ENCODE data around the gene GSK3B.

GSK3B gene

DNA sequence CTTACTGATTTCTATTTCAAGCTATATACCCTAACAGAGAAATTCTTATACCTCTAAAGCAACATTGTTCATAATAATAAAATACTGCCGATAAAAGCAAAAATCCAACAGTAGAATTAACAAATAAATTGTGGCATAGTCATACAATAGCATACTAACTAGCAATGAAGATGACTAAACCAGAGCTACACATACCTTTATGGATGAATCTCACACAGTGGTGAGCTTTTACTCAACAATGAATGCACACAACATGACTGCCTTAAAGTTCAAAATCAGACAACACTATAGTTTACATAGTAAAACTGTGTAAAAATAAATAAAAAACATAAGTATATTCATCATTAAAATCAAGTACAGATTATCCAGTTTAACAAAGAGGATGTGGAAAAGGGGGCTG lies 213.3 kb downstream of the GSK3B start:
- no peak for DNase-seq (ENCODE audit: low read depth)

DNA sequence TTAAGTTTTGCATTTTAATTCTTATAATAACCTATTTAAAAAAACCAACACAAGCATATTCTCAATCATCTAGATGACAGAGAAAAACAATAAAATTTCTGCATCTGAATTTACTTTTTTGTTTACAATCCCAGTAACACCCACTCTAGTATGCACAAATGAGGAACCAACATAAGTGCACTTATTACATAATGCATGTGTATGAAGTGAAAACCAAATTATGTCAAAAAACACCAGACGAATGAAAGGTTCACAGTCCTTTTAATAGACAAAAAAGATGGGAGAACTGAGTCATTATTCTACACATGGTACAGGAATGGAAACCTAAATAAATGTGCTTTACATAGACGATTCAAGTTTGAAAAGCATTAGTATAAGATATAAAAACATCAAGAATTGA lies 220.6 kb downstream of the GSK3B start:
- no peak for DNase-seq (ENCODE audit: low read depth)

DNA sequence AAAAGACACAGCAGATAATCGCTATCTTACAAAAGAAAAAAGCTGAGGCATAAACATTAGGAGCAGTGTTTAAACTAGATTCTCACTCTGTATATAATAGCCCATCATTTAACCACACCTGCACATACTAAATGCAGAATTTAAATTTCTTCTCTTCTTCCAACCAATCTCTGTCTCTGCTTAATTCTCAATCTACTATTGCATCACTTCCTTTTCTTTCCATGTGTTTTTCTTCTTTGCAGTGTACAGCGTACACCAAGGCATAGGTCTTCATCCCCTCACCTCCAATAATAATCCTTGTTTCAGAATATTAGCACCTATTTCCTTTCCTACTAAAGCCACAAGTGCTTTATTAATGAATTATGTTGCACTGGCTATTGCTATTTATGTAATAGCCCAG lies 221.5 kb downstream of the GSK3B start:
- DNase-seq (ENCODE audit: low read depth) = no peak

DNA sequence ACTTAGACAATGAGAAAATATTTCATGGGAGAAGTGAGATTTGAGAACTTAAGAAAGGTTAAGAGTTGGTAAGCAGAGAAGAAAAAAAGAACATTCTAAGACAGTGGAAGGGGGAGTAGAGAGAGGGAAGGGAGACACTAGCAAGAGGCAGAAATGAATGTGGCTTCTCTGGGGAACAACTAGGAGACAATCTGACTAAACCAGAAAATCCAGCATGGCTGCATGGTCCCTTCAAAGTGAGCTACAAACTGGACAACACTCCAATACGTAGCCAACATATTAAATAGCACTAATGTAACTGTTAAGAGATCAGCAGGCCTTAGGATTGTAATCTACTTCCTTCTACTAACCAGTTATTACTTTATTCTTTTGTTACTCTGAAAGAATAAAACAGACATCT lies 222.7 kb downstream of the GSK3B start:
- DNase-seq (ENCODE audit: low read depth) = no peak

DNA sequence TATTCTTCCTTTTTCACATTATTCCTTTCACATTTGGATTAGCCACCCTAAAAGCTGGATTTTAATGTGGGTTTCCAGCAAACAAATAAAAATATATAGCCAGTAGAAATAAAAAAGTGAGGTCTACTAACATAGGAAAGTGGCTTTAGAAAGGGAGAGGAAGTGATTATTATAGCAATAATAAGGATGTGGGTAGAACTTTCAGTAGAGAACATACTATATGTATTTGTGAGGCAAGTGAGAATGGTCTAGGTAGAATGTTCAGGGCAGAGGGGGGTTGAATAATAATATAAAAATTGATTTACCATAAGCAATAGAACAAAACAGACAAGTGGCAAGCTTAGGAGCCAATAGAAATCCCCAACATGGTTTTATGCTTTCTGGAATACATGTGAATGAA lies 223.7 kb downstream of the GSK3B start:
- DNase-seq (ENCODE audit: low read depth) = no peak

DNA sequence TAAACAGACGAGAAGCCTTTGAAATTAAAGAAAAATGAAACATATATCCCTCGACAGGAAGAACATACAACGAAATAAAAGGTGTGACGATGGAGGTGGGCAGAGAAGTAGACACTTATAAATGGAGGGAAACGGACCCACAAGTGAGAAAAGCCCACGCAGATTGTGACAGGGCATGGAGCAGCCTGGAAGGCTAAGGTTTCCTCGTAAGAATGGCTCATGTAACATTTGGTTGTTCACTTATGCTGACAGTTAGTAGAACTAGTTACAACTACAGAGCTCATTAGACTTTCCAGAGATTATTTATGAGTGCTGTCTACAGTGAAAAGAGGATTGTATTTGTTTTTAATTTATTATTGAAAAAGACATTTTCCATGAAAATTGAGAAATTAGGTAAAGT lies 229.8 kb downstream of the GSK3B start:
- DNase-seq (ENCODE audit: low read depth) = no peak

DNA sequence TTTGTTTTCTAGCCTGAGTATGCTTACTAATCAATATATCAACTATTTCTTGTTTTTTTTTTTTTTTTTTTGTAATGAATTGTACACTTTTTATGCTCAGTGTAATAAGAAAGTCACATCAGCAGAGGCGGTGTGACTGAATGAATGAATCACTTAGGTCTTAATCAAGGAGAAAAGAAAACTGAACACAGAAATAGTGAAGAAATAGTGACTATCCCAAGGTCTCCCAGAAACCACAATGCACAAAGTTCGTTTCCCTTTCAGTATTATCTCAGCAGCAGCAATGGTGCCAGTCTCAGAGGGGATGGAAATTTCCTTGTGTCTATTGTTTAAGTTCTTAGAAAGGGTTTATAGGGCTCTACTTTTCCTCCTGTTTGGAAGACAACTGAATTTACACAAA lies 231.6 kb downstream of the GSK3B start:
- DNase-seq (ENCODE audit: low read depth) = no peak

DNA sequence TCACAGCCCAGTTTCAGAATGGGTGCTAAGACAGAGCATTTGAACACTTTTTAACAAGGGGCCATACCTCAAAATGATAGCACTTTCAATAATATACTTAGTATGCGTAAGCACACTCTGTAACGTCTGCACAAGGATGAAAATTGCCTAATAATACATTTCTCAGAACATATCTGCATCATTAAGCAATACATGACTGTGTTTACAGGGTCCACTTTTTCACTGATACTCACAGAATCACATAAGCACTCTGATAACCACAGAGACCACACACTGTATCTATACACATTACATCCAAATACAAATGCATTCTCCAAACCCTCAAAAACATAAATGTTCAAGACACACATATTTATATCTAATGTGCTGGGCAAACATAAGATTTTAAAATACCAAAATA lies 232.6 kb downstream of the GSK3B start:
- no peak for DNase-seq (ENCODE audit: low read depth)

DNA sequence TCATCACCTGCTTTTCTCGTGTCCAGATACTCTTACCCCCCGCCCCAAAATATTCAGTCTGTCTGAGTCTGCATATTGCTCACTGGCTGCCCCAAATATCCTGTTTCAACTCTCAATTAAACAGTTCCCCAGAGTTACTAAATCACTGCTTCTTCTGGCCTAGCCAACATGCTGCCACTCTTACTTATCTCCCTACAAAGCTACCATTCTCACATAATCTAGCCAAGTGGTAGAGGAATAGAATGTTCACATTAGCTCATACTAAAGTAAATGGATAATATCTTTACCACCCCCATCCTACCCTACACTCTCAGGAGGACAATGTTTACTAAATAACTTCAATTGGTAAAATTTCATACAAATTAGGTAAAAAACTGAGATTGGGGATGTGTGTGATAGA lies 234.5 kb downstream of the GSK3B start:
- no peak for DNase-seq (ENCODE audit: low read depth)

DNA sequence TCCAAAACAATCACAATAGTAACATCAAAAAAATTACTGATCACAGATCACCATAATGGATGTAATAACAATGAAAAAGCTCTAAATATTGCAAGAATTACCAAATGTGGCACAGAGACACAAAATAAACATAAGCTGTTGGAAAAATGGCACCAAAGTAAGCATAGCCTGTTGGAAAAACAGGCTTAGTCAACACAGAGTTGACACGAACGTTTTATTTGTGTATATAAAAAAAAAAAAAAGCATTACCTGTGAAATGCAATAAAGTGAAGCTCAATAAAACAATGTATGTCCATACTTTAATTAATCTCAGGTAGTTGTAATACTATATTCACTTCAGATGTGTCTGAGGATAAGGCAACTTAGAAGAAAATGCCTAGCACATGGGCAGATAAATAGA lies 235.3 kb downstream of the GSK3B start:
- DNase-seq (ENCODE audit: low read depth) = no peak

DNA sequence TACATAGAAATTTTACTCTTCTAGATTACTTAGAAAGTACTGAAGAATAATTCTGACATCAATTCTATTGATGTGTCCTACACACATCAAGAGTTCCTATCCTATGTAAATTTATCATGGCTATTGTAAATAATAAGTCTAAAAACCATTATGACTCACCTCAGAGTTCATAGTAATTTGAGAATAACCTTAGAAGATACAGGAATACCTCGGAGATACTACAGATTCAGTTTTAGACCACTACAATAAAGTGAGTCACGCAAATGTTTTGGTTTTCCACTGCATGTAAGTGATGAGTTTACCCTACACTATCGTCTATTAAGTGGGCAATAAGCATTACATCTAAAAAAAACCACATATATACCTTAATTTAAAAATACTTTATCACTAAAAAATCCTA lies 237.6 kb downstream of the GSK3B start:
- no peak for DNase-seq (ENCODE audit: low read depth)

DNA sequence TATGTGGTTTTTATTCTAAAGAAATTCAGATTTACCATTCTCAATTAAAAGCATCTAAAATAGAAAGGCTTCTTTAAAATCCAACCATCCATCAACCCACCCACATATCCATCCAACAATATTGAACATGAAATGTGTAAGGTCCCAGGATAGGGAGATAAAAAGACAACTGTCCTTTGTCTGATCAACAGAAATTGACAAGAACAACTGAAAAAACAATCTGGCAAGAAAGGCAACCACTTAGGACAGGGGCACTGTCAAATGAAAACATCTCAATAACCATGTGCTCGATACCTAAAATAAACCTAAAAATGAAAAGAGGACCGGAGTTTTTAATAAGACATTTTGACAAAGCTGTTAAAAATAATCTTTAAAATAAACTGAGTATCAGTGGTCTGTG lies 245.1 kb downstream of the GSK3B start:
- DNase-seq (ENCODE audit: low read depth) = no peak

DNA sequence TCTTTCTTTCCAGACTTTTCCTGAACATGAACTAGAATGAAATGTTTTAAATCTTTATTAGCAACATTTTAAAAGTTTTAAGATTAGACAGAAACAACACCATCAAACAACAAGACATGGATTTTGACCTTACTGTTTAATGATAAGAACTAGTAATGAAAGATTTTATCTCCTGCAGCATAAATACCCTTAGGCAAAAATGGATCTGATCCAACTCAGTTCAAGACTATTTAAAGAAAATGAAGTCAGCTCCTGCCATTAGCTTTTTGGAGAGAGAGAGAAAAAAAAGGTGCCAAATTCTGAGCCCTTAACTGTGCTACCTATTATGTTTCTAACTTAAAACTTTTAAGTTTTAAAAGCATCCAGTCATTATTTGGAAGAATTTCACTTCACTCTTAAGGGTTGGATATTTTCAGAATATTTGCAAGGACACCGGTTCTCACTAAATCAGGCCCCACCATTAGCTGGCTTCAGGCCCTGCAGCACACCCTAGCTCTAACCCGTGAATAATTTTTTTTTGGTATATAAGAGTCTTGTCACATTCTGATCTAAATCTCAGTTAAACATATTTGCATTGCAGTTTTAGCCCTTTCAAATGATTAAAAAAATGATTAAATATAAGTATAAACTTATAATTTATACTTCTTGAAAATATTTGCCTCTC lies 252.3 kb downstream of the GSK3B start:
- DNase-seq (ENCODE audit: low read depth) = no peak

DNA sequence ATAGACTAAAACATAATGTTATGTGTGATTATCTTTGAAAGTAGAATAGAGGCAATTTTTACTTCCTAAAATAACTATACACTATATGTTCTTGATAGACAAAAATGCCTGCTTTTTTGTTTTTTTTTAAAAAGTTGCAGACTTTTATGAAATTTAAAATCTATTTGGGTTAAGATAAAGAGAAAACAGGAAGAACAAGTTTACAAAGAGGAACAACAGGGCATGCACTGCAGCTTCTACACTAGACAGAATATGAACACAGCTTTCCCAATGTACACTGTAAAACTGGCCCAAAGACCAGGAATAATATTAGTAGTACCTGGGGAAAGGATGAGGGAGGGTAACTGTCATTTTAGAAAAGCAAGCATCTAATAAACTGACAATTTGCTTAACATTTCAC lies 258.7 kb downstream of the GSK3B start:
- no peak for DNase-seq (ENCODE audit: low read depth)

DNA sequence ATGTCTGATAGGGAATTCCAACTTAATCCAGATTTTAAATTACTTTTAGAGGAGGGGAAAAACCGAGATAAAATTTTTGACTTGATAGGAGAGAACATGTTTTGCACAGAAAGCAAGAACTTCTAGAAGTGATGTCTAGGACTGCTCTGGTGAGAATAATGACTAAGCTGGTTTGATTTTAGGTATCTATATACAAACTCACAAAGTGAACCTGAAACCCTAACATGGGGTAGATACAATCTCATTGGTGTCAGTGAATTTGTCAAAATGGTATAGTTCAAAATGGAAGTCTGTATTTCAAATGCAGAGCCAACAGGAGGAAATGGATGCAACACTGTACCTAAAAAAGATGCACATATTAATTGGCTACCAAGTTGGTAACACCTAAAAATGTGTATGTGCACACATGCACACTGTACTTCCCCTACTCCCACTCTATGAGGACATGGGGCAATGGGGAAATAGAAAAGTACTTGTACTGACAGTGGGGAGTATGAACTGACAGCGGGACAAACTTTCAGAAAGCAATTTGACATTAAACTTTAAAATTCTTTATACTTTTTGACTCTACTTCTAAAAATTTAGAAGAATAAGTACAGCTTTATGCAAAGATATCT lies 259.4 kb downstream of the GSK3B start:
- no peak for DNase-seq (ENCODE audit: low read depth)

DNA sequence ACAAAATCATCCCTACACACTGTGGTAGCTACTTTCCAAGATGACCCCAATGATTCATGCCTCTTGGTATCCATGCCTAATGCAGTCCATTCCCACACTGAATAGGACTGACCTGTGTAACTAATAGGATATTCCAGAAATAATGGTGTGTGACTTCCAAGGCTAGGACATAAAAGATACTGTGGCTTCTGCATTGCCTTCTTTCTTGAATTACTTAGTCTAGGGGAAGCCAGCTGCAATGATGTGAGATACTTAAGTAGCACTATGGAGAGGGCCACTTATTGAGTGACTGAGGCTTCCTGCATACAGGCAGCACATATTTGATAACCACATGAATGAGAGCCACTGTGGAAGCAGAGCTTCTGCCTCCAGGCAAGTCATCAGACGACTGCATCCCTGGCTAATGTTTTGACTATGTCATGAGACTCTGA lies 262.3 kb downstream of the GSK3B start:
- DNase-seq (ENCODE audit: low read depth) = no peak

DNA sequence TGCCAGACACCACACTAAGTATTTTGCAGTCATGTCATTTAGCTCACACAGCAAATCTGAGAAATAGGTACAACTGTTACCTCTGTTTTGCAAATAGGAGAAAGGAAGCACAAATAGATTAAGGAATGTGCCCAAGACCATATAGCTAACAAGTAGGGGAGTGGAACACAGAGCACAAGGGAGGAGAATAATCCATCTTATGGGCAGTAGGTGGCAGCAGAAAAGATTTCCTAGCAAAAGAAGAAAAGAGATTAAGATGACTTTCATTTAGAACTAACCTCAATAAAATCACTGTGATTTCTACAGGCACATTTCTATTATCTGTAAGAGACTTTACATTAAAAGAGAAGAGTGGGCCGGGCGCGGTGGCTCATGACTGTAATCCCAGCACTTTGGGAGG lies 263.2 kb downstream of the GSK3B start:
- no peak for DNase-seq (ENCODE audit: low read depth)

DNA sequence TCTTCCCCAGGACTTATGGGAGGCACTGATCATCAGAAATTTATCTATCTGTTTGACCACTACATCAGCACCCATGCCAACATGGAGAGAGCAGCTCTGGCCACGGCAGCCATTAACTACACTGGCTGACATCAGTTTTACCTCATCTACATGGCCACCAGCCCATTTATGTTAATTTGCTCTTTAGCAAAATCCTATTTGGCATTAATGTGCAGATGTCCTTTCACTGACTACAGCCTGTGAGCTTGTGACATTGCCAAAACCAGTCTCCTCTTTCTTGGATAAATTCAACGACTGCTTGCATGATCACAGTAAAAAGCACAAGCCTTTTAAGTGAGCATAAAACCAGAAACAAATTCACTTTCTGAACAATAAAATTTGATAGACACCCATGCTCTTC lies 264.8 kb downstream of the GSK3B start:
- DNase-seq (ENCODE audit: low read depth) = no peak

DNA sequence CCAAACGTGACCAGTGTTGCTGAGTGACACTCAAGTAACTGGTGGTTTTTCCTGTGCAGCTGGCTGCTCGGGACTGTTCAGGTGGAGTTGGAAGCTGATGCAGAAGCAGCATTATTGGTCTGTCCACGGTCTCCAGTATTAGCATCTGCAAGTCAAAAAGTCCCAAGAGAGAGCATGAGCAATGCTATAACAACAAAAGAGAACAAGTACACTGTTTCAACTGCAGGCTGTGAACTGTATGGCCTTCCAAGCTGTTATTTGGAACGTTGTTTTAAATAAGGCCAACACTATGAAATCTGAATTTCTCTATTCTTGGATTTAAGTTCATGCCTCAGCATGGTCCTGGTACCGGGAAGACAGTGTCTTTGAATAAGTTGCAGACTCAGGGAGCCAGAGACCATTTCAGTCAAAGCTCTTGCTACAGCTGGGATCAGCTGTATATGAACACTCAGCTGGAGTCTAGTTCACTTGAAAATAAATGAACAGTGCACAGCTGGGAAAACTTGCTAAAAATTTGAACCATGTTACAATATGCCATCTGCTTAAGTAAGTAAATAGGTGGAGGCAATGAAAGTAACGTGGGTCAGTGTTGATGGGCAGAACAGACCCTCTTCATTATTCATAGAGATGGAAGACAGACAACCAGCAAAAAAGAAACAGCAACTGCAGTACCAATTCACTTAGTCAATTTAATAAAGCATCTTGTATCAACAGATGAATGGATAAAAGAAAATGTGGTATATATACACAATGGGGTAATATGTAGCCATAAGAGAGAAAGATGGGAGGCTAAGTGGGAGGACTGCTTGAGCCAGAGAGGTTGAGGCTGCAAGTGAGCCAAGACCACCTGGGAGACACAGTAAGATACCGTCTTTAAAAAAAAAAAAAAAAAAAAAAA lies 267.3 kb downstream of the GSK3B start:
- DNase-seq (ENCODE audit: low read depth) = no peak

DNA sequence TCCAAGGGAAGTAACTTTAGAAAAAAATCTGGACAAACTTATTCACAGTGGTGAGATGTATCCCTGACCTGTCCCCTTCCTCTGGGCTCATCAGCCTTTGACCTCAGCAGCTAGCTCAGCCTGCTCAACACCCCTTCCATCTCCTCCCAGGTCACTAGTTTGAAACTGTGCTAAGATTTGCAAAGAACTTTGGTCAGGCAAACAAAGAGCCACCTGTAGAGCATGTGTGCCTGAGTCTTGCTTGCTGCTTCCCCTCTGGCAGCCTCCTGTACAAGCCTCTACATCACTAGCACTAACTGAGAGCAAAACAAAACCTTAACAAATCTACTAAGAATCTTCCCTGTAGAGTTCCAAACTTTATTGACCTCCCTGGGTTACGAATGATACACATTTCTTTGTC lies 268.4 kb downstream of the GSK3B start:
- no peak for DNase-seq (ENCODE audit: low read depth)

DNA sequence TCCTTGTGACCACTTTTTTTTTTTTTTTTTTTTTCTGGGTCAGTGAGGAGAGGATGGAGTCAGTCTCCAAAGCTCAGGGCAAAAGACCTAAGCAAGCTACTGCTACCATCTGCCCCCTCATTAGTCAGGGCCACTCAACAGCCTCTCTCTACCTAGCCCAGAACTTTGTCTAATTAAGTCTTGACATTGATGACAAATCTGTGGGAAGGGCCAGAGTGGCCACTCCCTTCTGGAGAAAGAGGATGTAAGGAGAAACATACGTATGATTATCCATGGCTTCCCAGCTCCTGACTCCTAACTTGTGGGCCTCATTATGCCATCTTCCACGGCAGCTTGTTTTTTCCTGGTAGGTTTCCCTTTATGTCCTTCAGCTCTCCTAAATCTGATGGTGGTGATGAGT lies 274.4 kb downstream of the GSK3B start:
- no peak for DNase-seq (ENCODE audit: low read depth)

DNA sequence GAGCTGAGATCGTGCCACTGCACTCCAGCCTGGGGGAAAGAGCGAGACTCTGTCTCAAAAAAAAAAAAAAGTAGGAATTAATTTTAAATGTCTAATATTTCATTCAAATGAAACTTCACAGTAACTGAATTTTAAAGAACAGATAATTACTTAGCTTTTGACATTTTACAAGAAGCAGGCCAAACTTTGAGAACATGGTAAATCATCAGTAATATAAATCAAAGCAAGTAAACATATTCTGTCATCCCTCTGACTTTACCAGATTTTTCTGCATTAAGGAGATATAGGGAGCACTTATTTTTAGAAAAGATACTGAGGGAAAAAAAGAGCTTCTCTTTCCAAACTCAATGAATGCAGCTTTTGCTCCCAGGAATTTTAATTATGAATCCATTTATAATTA lies 275.3 kb downstream of the GSK3B start:
- no peak for DNase-seq (ENCODE audit: low read depth)

Data from stimulated activated CD4-positive, alpha-beta T cell treated with anti-CD3 and anti-CD28 coated beads, Interleukin-2, amount 100 ng/mL, for 4 hours (primary cell).